CD4-positive, alpha-beta T cell (primary cell): ENCODE measurements around the gene SLC26A4. TPM values are rescaled to one million over a fixed set of nuclear protein-coding genes. Genes with fewer than 3 reads are reported as not detected.

Experiments used
- ATAC-seq: fragments of 200-7000 bp; cut with Tn5 transposase; one replicate; pipeline ENCODE4 v1.10.0; 2022; ENCODE audit warnings: mild to moderate bottlenecking; ENCODE audit not compliant: poor library complexity
- CTCF ChIA-PET: fragments of 350-600 bp; sonication (Branson Sonifier 250); formaldehyde crosslinking; loops from one replicate; lab custom pipeline; 2021; ENCODE audit warnings: antibody characterized with exemption, inconsistent platforms; lab: Charles Lee
- POLR2A ChIA-PET: fragments of 350-600 bp; sonication (Branson Sonifier 250); formaldehyde crosslinking; loops from one replicate; lab custom pipeline; 2021; ENCODE audit warnings: antibody characterized with exemption, inconsistent platforms; lab: Charles Lee
- DNase-seq, 14 experiments: peaks; one replicate each; pipeline ENCODE4 v3.0.0-alpha.2; 2013 to 2020; ENCODE audit warnings: mixed read lengths in 2 of 14
- H3K27ac ChIP-seq, 2 donors: one replicate each; pipeline versions ENCODE4 v1.5.1 to v1.7.0; 2013; ENCODE audit warnings: low read length in 2 of 2, low read depth in 1 of 2, mild to moderate bottlenecking in 1 of 2
- H3K27me3 ChIP-seq, 2 experiments: 1 replicate in 1 of 2; 2 replicates in 1 of 2; pipeline versions ENCODE4 v1.6.1 to v1.7.0; 2013; ENCODE audit warnings: low read length in 2 of 2, control low read depth in 1 of 2, mild to moderate bottlenecking in 1 of 2, moderate library complexity in 1 of 2; ENCODE audit not compliant: insufficient read depth in 2 of 2, control insufficient read depth in 1 of 2
- H3K36me3 ChIP-seq: one replicate; pipeline ENCODE4 v1.6.1; 2013; ENCODE audit warnings: low read length, control low read depth; ENCODE audit not compliant: insufficient read depth
- H3K4me1 ChIP-seq: one replicate; pipeline ENCODE4 v1.6.1; 2013; ENCODE audit warnings: low read length, control low read depth; ENCODE audit not compliant: insufficient read depth
- H3K4me3 ChIP-seq: one replicate; pipeline ENCODE4 v1.5.1; 2013; ENCODE audit warnings: mild to moderate bottlenecking, low read length, moderate library complexity
- H3K9me3 ChIP-seq, 2 experiments: 1 replicate in 1 of 2; 2 replicates in 1 of 2; pipeline versions ENCODE4 v1.6.1 to v1.7.0; 2013; ENCODE audit warnings: low read length in 2 of 2, mild to moderate bottlenecking in 2 of 2, control low read depth in 1 of 2, moderate library complexity in 1 of 2; ENCODE audit not compliant: control insufficient read depth in 1 of 2, insufficient read depth in 1 of 2
- H3K27ac Mint-ChIP-seq: one replicate; pipeline ENCODE4 v1.8.0; 2020; ENCODE audit warnings: mixed read lengths
- H3K27me3 Mint-ChIP-seq: one replicate; pipeline ENCODE4 v1.8.0; 2021; ENCODE audit warnings: mixed read lengths
- H3K36me3 Mint-ChIP-seq: one replicate; pipeline ENCODE4 v1.8.0; 2021; ENCODE audit warnings: low read depth, mixed read lengths
- H3K4me1 Mint-ChIP-seq: one replicate; pipeline ENCODE4 v1.8.0; 2021; ENCODE audit warnings: low read depth, mixed read lengths
- H3K4me3 Mint-ChIP-seq: one replicate; pipeline ENCODE4 v1.8.0; 2020; ENCODE audit warnings: mild to moderate bottlenecking, mixed read lengths
- H3K9me3 Mint-ChIP-seq: one replicate; pipeline ENCODE4 v1.8.0; 2020; ENCODE audit warnings: mixed read lengths
- CTCF ChIP-seq: fragments of 200-600 bp; IDR thresholded peaks from one replicate; pipeline ENCODE4 v1.8.0; 2022; ENCODE audit warnings: antibody characterized with exemption, mild to moderate bottlenecking
- intact Hi-C, 2 experiments: fragments of 100-400 bp; cut with DNase I in 1 of 2; cut with micrococcal nuclease in 1 of 2; formaldehyde crosslinking; loops; one replicate each; pipeline versions ENCODE4 v1.15.1 to v1.9.0; 2023 to 2025; cut with DNase I, micrococcal nuclease
- total RNA-seq, 174 experiments: library from RNA in 2 of 174; stranded (reverse) in 2 of 174; gene quantifications; one replicate each; pipeline ENCODE4 v1.2.3 and lab custom pipeline; 2021 to 2026

SLC26A4 gene
- total RNA-seq, 2 experiments from 2014 or later, result not detected

GRCh38 chr7:107661081-107661864 lies 645 bp downstream of the SLC26A4 start:
- no peak overlapping the region for H3K27ac Mint-ChIP-seq
- Histone ChIP-seq H3K4me3 (peak overlapping the region; percentile 52), H3K27me3 (peaks cover 37 to 41% of the 10 kb centered on the region in 2 experiments), H3K27ac (no peak overlapping the region), H3K4me1 (peaks cover 27% of the 10 kb centered on the region), H3K9me3 (peaks cover 0 to 10% of the 10 kb centered on the region in 2 experiments), H3K36me3 (no peaks in the 10 kb centered on the region)
- ChIA-PET CTCF (no interaction called here), POLR2A (no interaction called here)
- TF ChIP-seq CTCF, result no peak
- no peaks in the 10 kb centered on the region for H3K9me3 Mint-ChIP-seq
- peaks cover 25% of the 10 kb centered on the region for H3K4me1 Mint-ChIP-seq
- ATAC-seq (peak; percentile 67), DNase-seq (peak in 11 of 14 experiments; percentile 6 to 58 (median 11))
- intact Hi-C loops, result no loop called here
- H3K36me3 Mint-ChIP-seq, result no peaks in the 10 kb centered on the region
- peak overlapping the region; percentile 89 for H3K4me3 Mint-ChIP-seq
- H3K27me3 Mint-ChIP-seq, result peaks cover 81% of the 10 kb centered on the region

GRCh38 chr7:107661865-107662379 lies 1.3 kb downstream of the SLC26A4 start:
- TF ChIP-seq CTCF, result no peak
- Mint-ChIP-seq H3K27ac (no peak overlapping the region), H3K36me3 (no peaks in the 10 kb centered on the region), H3K4me3 (peak overlapping the region; percentile 55), H3K9me3 (no peaks in the 10 kb centered on the region), H3K4me1 (peaks cover 25% of the 10 kb centered on the region), H3K27me3 (peaks cover 78% of the 10 kb centered on the region)
- Histone ChIP-seq H3K27me3 (peaks cover 37 to 41% of the 10 kb centered on the region in 2 experiments), H3K4me1 (peaks cover 27% of the 10 kb centered on the region), H3K9me3 (peaks cover 0 to 10% of the 10 kb centered on the region in 2 experiments), H3K4me3 (peak overlapping the region; percentile 52), H3K27ac (no peak overlapping the region), H3K36me3 (no peaks in the 10 kb centered on the region)
- ChIA-PET POLR2A (no interaction called here), CTCF (no interaction called here)
- intact Hi-C loops, result no loop called here
- DNase-seq, result peak in 1 of 14 experiments; percentile 12
- no peak for ATAC-seq

- ChIA-PET POLR2A (no interaction called here), CTCF (no interaction called here)
- no peaks in the 10 kb centered on the region for H3K9me3 Mint-ChIP-seq
- no peak for DNase-seq
- no peak for TF ChIP-seq CTCF
- Histone ChIP-seq H3K4me3 (no peak overlapping the region), H3K36me3 (no peaks in the 10 kb centered on the region), H3K27me3 (peaks cover 41% of the 10 kb centered on the region in 2 experiments), H3K4me1 (peaks cover 27% of the 10 kb centered on the region), H3K27ac (no peak overlapping the region), H3K9me3 (peaks cover 0 to 10% of the 10 kb centered on the region in 2 experiments)
- H3K27ac Mint-ChIP-seq, result no peak overlapping the region
- intact Hi-C loops, result no loop called here
- H3K36me3 Mint-ChIP-seq, result no peaks in the 10 kb centered on the region
- peaks cover 66% of the 10 kb centered on the region for H3K27me3 Mint-ChIP-seq
- ATAC-seq, result no peak
- H3K4me1 Mint-ChIP-seq, result peaks cover 25% of the 10 kb centered on the region
- no peak overlapping the region for H3K4me3 Mint-ChIP-seq
These were observed 2.6 kb downstream of the SLC26A4 start for GRCh38 chr7:107663196-107663595.
